Epithelial cell of prostate (primary cell): Measurements from ENCODE around the gene NCBP2.
"Not testable (repeated sequence)": the region's sequence is repeated elsewhere in the genome, so short reads cannot be mapped to it uniquely, and the experiment has no call there.

ENCODE experiments used
- DNase-seq: peaks from one replicate; pipeline ENCODE4 v3.0.0-alpha.2; 2011; ENCODE audit warnings: low read depth, low spot score
- H3K27ac ChIP-seq: fragments of 450-650 bp; 2 replicates; pipeline ENCODE4 v1.5.1; 2017; ENCODE audit warnings: mild to moderate bottlenecking

NCBP2 gene

GRCh38 chr3:196968233-196969133, 26.2 kb upstream of the NCBP2 start, which contains the start of gene PIGZ:
TSS of gene PIGZ (minus strand) at chr3:196968833. CDS start at chr3:196952031, 16,802 bp downstream.
- no peak within 1 kb of the TSS for H3K27ac ChIP-seq
- no peak for DNase-seq

- H3K27ac ChIP-seq, result no peak overlapping the region
- no peak for DNase-seq
Measured at GRCh38 chr3:196967412-196968232, 25.3 kb upstream of the NCBP2 start.

- no peak for DNase-seq
- H3K27ac ChIP-seq, result no peak overlapping the region
Measured at GRCh38 chr3:196966526-196967401, 24.4 kb upstream of the NCBP2 start.

- no peak overlapping the region for H3K27ac ChIP-seq
- no peak for DNase-seq
Measured at GRCh38 chr3:196965804-196966173, 23.5 kb upstream of the NCBP2 start.

- DNase-seq, result no peak
- H3K27ac ChIP-seq, result no peak overlapping the region
Measured at GRCh38 chr3:196965112-196965803, 22.9 kb upstream of the NCBP2 start.

GRCh38 chr3:196963631-196963953, 21.3 kb upstream of the NCBP2 start:
- no peak for DNase-seq
- no peak overlapping the region for H3K27ac ChIP-seq

- H3K27ac ChIP-seq, result no peak overlapping the region
- DNase-seq, result no peak
Measured at GRCh38 chr3:196962930-196963630, 20.8 kb upstream of the NCBP2 start.

GRCh38 chr3:196962108-196962929, 20.0 kb upstream of the NCBP2 start:
- no peak for DNase-seq
- H3K27ac ChIP-seq, result no peak overlapping the region

GRCh38 chr3:196954832-196955231, 12.5 kb upstream of the NCBP2 start:
- no peak for DNase-seq
- no peak overlapping the region for H3K27ac ChIP-seq

GRCh38 chr3:196951371-196951770, 9.0 kb upstream of the NCBP2 start:
- DNase-seq, result no peak
- no peak overlapping the region for H3K27ac ChIP-seq

GRCh38 chr3:196949750-196950149, 7.4 kb upstream of the NCBP2 start:
- DNase-seq, result no peak
- H3K27ac ChIP-seq, result no peak overlapping the region

GRCh38 chr3:196949285-196949619, 6.9 kb upstream of the NCBP2 start:
- DNase-seq, result no peak

GRCh38 chr3:196948442-196949284, 6.3 kb upstream of the NCBP2 start:
- no peak overlapping the region for H3K27ac ChIP-seq
- DNase-seq, result no peak

More at GRCh38 chr3:196949285-196949619, 6.9 kb upstream of the NCBP2 start:
- H3K27ac ChIP-seq, result no peak overlapping the region

- no peak for DNase-seq
- no peak overlapping the region for H3K27ac ChIP-seq
Measured at GRCh38 chr3:196947860-196948441, 5.6 kb upstream of the NCBP2 start.

- no peak for DNase-seq
- H3K27ac ChIP-seq, result no peak overlapping the region
Measured at GRCh38 chr3:196947136-196947859, 5.0 kb upstream of the NCBP2 start.

- not testable (repeated sequence) for H3K27ac ChIP-seq, DNase-seq
Measured at GRCh38 chr3:196944037-196944790, 1.9 kb upstream of the NCBP2 start.
